Measurements from ENCODE around the gene ITK. TPM values are rescaled to one million over a fixed set of nuclear protein-coding genes. Genes with fewer than 3 reads are reported as not detected.

Gene ITK
- total RNA-seq, 2 donors from 2014 or later: 0.33 to 0.90 TPM

GRCh38 chr5:157294407-157295091 is 113.9 kb downstream of the ITK start:
- TF ChIP-seq, protein P1, sequence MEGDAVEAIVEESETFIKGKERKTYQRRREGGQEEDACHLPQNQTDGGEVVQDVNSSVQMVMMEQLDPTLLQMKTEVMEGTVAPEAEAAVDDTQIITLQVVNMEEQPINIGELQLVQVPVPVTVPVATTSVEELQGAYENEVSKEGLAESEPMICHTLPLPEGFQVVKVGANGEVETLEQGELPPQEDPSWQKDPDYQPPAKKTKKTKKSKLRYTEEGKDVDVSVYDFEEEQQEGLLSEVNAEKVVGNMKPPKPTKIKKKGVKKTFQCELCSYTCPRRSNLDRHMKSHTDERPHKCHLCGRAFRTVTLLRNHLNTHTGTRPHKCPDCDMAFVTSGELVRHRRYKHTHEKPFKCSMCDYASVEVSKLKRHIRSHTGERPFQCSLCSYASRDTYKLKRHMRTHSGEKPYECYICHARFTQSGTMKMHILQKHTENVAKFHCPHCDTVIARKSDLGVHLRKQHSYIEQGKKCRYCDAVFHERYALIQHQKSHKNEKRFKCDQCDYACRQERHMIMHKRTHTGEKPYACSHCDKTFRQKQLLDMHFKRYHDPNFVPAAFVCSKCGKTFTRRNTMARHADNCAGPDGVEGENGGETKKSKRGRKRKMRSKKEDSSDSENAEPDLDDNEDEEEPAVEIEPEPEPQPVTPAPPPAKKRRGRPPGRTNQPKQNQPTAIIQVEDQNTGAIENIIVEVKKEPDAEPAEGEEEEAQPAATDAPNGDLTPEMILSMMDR (IDR thresholded peaks at IDR 0.05): no peak
- Histone ChIP-seq H3K36me3 (no peaks in the 10 kb centered on the region), H3K27ac (no peak overlapping the region), H3K9me3 (no peaks in the 10 kb centered on the region), H3K4me1 (peaks cover 0 to 8% of the 10 kb centered on the region in 2 donors), H3K27me3 (no peaks in the 10 kb centered on the region), H3K4me3 (no peak overlapping the region)
- DNase-seq (ENCODE audit: low spot score): no peak

DNA sequence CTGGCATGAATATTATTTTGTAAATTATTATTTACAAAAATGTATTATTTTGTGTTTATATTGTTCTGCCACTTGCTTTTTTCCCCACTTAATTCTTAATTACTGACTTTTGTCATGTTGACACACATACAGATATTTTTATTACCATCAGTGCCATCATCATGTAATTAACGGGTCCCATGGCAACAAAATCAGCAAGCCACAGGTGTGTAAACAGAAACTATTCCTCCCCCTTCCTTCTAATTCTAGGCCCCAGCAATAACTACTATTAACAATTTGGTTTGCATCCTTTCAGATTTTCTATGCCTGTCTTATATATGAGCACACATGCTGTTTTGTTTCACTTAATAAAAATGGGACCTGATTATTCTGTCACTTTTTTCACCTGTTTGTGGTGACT is 114.6 kb downstream of the ITK start:
- Histone ChIP-seq H3K9me3 (no peaks in the 10 kb centered on the region), H3K27me3 (no peaks in the 10 kb centered on the region), H3K4me3 (no peak overlapping the region), H3K4me1 (peaks cover 0 to 8% of the 10 kb centered on the region in 2 donors), H3K36me3 (no peaks in the 10 kb centered on the region), H3K27ac (no peak overlapping the region)
- no peak for DNase-seq (ENCODE audit: low spot score)
- TF ChIP-seq, protein P1 (IDR thresholded peaks at IDR 0.05): no peak

DNA sequence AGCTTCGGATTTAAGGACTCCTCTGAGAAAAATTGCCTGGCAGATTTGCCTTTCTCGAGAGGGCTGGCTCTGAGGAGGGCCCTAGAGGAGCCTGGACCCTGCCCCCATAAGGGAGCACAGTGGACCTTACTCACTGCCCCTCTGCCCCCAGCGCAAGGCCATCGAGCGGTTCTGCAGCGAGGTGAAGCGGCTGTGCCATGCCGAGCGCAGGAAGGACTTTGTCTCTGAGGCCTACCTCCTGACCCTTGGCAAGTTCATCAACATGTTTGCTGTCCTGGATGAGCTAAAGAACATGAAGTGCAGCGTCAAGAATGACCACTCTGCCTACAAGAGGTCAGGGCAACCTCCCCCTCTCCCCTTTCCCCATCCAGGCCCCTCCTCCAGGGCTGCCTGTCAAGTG is 119.9 kb downstream of the ITK start:
- H3K27ac ChIP-seq: no peak overlapping the region
- TF ChIP-seq, protein P1 (IDR thresholded peaks at IDR 0.05): no peak
- DNase-seq (ENCODE audit: low spot score): no peak
- H3K9me3 ChIP-seq: no peaks in the 10 kb centered on the region
- H3K4me3 ChIP-seq: no peak overlapping the region
- no peaks in the 10 kb centered on the region for H3K27me3 ChIP-seq
- peaks cover 0 to 4% of the 10 kb centered on the region in 2 donors for H3K4me1 ChIP-seq
- no peaks in the 10 kb centered on the region for H3K36me3 ChIP-seq

DNA sequence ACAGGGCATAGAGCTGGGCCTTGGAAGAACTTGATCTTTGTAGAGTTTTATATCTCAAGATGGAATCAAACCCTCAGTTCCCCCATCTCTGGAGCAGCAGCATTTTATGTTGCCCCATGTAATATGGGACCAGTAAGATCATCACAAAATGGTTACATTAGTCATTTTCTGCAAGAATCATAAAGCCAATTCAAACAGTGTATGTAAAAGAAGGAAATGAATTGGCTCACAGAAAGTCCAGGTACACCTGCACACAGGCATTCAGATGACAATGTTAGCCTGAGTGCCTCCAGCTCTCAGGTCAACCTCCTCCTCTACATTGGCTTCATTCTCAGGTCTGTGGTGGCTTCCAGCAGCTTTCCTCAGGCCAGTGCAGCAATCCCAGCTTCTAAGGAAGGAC is 120.4 kb downstream of the ITK start:
- no peak for DNase-seq (ENCODE audit: low spot score)
- TF ChIP-seq, protein P1 (IDR thresholded peaks at IDR 0.05): no peak
- peaks cover 0 to 4% of the 10 kb centered on the region in 2 donors for H3K4me1 ChIP-seq
- H3K9me3 ChIP-seq: no peaks in the 10 kb centered on the region
- no peak overlapping the region for H3K27ac ChIP-seq
- H3K36me3 ChIP-seq: no peaks in the 10 kb centered on the region
- H3K27me3 ChIP-seq: no peaks in the 10 kb centered on the region
- H3K4me3 ChIP-seq: no peak overlapping the region

DNA sequence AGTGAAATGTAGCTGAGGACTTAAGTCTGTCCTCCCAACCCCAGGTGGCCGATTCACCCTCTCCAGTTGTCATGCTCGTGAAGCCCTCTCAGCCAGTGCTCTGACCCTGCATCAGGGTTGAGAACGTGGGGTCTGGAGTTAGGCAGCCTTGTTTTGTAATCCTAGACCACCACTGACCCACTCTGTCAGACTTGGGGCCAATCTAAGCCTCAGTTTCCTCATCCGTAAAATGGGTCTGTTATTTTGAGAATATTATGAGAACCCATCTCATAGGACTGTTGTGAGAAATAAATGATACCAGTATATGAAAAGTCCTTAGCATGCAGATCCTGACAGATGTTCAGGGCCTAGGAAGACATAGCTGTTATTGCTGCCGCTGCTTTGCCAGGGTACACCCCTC is 122.4 kb downstream of the ITK start:
- Histone ChIP-seq H3K27me3 (no peaks in the 10 kb centered on the region), H3K36me3 (no peaks in the 10 kb centered on the region), H3K9me3 (no peaks in the 10 kb centered on the region), H3K4me1 (peaks cover 0 to 8% of the 10 kb centered on the region in 2 donors), H3K4me3 (no peak overlapping the region), H3K27ac (no peak overlapping the region)
- no peak for DNase-seq (ENCODE audit: low spot score)
- TF ChIP-seq, protein P1 (IDR thresholded peaks at IDR 0.05): no peak
